GDM1 (cell line): ENCODE results near the gene CAAP1.
"Not testable (repeated sequence)": the region's sequence is repeated elsewhere in the genome, so short reads cannot be mapped to it uniquely, and the experiment has no call there.

Experiments
- DNase-seq: peaks from one replicate; lab custom pipeline; 2025; lab: John Stamatoyannopoulos, UW

The CAAP1 gene

GRCh38 chr9:26833792-26834191 lies 58.8 kb downstream of the CAAP1 start:
- DNase-seq, result no peak

DNA sequence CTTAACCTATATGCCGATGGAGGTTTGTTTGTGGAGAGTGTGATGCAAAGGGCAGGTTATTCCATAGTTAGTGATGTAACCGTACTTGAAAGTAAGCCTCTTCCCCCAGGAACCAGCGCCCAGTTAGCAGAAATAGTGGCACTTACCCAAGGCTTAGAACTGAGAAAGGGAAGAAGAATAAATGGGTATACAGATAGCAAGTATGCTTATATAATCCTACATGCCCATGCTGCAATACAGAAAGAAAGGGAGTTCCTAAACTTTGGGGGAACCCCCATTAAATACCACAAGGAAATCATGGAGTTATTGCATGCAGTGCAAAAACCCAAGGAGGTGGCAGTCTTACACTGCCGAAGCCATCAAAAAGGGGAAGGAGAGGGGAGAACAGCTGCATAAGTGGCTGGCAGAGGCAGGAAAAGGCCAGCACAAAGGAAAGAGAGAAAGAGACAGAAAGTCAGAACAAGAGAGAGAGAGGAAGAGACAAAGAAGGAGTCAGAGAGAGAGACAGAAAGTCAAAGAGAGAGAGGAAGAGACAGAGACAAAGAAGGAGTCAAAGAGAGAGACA lies 64.1 kb downstream of the CAAP1 start:
- DNase-seq, result not testable (repeated sequence)

DNA sequence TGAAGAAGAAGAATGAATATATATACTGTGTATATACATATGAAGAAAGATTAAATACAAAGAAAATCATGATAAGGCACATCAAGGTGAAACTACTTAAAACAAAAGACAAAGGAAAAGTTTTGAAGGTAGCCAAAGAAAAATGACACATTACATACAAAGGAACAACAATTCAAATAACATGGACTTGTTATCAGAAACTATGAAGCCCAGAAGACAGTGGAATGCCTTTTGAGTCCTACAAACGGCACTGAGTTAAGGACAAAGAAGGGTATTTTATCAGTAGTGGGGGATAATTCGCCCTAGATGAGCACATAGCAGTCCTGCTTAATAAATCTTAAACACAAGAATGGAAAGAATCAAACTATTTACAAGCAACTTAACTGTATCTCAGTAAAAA lies 77.8 kb downstream of the CAAP1 start:
- no peak for DNase-seq

GRCh38 chr9:26813247-26813646 lies 79.4 kb downstream of the CAAP1 start:
- DNase-seq, result no peak

- DNase-seq, result no peak
Observed at GRCh38 chr9:26812217-26812616, 80.4 kb downstream of the CAAP1 start.

GRCh38 chr9:26811106-26811505 lies 81.5 kb downstream of the CAAP1 start:
- DNase-seq, result no peak

GRCh38 chr9:26809795-26810194 lies 82.8 kb downstream of the CAAP1 start:
- no peak for DNase-seq

DNA sequence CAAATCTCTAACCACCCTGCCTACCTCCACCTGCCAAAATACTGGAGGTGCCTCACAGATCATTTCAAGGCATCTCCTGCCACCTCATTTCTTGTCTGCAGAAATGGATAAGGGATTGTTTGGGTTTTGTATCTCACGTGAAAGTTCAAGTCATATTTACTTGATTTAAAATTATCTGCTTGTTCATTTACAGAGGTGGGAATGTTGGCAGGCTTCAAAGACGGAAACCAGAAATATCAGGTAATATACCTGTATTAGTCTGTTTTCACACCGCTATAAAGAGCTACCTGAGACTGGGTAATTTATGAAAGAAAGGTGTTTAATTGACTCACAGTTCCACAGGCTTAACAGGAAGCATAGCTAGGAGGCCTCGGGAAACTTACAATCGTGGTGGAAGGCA lies 85.4 kb downstream of the CAAP1 start:
- no peak for DNase-seq

DNA sequence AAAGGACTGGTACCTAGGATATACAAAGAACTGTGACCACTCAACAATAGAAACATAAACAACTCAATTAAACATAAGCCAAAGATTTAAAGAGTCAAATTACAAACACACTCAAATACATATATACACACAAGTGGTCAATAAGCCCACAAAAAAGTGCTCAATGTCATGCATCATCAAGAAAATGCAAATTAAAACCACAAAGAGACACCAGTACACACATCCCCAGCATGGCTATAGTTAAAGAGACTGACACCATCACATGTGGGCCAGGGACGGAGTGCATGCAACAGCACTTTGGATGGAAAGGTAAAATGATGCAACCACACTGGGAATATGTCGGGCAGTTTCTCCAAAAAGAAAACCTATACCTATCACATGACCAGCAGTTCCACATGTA lies 89.7 kb downstream of the CAAP1 start:
- DNase-seq, result no peak

DNA sequence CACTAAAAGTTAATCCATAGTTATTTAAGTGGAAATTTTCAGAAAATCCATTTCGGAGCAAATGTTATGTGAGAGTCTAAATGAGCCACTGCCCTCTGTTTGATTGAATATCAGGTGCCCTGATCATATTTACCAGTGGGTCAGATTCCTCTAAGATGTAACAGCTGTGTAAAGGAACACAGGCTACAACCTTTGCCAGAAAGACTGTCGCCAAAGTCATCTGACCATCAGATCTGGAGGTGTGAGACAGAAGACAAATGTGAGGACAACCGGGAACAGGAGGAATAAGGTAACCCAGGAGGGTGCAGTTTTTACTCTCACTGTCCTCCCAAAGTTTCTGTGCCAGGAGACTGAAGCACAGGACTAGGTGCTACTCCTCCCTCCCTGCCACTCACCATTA lies 90.8 kb downstream of the CAAP1 start:
- DNase-seq, result no peak

- no peak for DNase-seq
Observed at GRCh38 chr9:26800322-26800721, 92.3 kb downstream of the CAAP1 start.

- no peak for DNase-seq
Observed at GRCh38 chr9:26791274-26791673, 101.3 kb downstream of the CAAP1 start.
